GM21825 (cell line): ENCODE data around the gene PON2.
"Not testable (repeated sequence)": the region's sequence is repeated elsewhere in the genome, so short reads cannot be mapped to it uniquely, and the experiment has no call there.

Experiments
- ATAC-seq: cut with Tn5 transposase; IDR thresholded peaks from one replicate; pipeline ENCODE4 v1.9.1; 2021; ENCODE audit warnings: mild to moderate bottlenecking, moderate library complexity; ENCODE audit not compliant: unreplicated experiment

PON2 gene

GRCh38 chr7:95407751-95408150 is 27.1 kb downstream of the PON2 start:
- ATAC-seq = no peak

DNA sequence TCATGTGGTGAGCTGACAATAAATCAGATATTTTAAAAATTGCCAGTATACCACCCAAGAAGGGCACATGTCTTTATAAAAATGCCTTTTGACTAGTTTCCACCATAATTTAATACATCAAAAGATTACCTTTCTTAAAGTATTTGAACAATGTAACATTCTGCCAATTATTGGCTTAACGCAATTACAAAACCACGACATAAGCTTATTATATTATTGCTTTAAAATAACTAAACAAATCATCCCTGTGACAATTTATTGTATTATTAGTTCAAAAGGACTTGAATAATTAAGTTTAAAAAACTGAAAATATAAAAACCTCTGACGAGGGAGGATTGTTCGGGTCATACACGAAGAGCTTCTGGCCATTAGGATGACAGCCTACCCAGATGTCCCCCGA is 29.0 kb downstream of the PON2 start:
- ATAC-seq = no peak

- no peak for ATAC-seq
These were observed 29.6 kb downstream of the PON2 start for GRCh38 chr7:95405208-95405607.

- ATAC-seq = no peak
These were observed 30.4 kb downstream of the PON2 start for GRCh38 chr7:95404316-95404865.

DNA sequence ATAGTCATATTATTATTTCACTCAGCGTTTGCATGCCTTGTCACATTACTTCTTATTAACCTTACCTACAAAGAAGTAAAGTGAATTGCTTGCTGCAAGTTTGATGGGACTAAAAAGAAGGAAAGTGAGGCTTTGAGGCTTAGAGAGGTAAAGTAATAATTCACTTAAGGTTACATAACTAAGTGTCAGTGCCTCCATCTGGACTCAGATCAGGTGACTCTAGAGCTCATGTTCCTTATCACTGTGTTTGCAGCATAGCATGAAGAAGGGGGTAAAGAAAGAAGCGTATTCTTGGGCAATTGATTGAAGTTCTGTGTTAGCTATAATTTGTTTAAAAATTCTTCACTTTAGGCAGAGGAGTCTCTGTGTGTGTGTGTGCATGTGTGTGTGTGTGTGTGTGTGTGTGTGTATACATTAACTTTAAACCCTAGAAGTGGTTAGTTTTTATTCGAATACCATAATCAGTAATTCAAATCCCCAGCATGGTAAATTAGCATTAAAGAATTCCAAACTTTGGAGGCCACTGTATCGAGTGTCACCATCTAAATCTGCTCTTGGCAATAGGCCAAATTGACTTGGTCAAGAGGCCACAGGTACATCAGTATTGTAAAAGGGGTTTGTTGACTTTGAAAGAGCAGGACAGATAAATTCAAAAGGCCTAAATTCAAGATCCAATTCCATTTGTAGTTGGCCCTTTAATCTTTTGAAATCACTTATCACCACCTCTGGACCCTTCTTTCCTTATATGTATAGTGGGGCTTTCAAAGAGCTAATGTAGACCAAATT is 36.5 kb downstream of the PON2 start:
- no peak for ATAC-seq

DNA sequence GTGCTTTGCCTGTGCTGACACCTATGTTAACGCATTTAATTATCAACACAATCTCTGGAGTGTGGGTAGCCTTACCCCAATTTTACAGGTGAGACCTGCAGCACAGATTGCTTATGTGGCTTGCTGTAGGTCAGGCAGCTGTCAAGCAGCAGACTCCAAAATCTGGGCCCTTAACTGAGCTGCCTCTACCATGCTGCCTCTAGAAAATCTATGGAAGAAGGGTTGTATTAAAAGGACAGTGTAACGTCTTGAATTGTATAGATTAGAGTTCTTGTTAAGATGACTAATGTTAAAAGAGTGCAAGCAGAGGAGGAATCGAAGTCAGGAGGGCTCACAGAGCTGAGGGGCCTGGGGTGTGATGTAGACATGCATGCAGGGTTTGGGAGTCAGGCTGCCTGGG is 37.4 kb downstream of the PON2 start:
- no peak for ATAC-seq

DNA sequence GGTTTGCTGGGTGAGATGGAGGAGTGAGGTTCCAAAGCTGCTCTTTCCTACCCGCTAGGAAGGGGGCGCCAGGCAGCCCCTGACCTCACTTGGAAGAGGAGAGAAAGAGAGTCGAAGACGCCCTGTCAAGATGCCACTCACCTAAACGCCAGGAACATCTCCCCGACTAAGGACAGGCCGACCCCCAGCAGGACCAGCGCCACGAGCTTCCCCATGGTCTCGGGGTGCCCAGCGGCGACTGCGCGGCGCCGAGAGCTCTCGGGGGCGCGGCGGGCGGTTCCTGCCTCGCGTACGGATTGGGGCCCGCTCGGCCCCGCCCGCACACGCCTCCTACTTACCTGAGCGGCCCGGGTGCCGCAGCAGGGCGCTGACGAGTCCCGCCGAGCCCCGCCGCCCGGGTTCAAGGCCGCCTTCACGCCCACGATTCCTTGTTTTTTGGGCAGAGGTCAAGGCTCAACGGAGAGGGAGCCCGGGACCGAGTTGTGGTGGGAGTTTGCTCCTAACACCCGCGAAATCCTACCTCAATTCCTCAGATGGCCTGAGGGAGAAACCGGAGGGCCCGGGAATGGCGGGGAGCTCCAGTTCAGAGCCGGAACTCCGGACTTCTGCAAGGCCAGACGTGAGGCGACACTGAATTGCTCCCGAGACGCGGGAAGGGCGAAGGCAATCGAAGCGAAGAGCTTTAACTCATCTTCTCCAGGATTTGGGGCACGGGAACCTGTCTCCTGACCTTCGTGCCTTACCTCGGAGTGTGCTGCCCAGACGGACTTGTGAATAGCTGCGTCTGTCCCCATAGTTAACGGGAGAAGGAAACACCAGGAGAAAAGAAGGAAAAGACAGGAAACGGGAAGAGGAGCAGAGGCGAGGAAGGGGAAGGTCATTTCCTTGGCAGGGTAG is 38.4 kb downstream of the PON2 start, which contains the start of gene PON3:
TSS of gene PON3 (minus strand) at position 240 of the 897 bp plus-strand sequence. CDS start at position 215, 25 bp downstream.
- no peak for ATAC-seq

DNA sequence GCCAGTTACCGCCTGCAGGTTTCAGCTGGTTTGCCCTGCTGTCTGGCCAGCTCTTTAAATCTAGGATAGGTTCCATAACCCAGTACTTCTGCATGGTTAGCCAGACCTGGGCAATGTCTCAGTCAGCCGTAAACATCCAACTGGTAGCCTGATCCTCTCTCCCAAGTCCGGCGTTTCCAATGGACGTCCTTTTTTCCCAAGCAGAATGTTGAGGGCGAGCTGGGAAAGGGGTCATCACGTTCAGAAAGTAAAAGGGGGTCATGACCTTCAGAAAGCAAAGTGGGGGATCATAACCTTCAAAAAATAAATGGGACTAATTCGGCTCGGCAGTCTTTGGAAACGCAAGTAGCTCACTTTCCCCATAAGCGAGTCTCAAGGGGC is 39.1 kb downstream of the PON2 start:
- no peak for ATAC-seq

DNA sequence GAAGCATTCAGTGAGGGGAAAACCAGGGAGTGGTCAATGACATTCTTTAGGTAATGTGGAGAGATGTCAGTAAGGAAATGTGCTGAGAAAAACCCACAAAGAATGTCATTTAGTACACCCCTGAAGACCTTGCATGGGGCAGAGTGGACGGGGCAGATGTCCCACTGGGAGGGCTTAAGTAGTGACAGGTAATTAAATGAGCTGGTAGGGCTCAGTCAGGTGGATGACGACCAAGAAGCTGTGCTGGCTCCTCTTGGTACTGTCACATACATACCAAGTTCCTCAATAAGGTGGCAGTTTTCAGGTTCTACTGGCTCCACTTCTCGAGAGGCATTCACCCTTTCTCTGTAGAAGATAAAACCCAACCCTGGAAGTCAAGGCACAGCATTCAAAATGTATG is 40.5 kb downstream of the PON2 start:
- no peak for ATAC-seq

DNA sequence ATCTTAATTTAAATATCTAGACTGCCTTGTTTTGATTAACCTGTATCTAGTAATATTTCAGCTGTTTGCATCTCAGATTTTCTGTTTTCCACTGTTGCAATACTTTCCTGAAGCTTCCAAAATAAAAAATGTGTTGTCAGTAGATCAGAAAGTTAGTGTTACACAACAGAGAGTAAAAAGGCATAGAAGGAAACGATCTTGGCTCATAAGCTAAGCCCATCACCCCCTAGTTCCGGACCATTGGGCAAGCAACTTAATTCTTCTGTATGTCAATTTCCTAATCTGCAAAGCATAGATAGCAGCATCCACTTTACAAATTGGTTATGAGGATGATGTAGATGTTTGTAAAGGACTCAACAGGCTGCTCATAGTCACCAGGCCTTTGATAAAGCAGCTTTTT is 43.1 kb downstream of the PON2 start:
- ATAC-seq = no peak

DNA sequence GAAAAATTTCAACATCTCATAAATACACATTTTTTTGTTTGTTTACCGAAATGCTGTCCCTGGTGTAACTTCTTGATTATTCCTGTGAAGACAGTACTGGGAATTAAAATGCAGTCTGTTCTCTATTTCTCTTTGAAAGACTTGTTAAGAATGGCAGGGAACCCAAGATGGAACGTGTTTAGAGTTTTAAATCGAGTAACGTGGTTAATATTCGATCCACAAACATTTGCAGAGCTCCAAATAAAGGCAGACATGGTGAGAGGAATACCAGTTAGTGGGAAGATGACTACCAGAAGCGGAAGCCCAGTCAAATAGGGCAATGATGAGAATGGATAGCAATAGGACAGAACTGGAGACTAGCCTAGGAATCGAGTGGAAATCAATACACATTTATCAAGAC is 45.3 kb downstream of the PON2 start:
- no peak for ATAC-seq

DNA sequence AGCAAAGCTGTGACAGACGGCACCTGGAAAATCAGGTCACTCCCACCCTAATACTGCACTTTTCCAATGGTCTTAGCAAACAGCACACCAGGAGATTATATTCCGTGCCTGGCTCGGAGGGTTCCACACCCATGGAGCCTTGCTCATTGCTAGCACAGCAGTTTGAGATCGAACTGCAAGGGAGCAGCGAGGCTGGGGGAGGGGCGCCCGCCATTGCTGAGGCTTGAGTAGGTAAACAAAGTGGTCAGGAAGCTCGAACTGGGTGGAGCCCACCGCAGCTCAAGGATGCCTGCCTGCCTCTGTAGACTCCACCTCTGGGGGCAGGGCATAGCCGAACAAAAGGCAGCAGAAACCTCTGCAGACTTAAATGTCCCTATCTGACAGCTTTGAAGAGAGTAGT is 55.4 kb downstream of the PON2 start:
- not testable (repeated sequence) for ATAC-seq

- no peak for ATAC-seq
These were observed 58.0 kb downstream of the PON2 start for GRCh38 chr7:95376632-95377400.

DNA sequence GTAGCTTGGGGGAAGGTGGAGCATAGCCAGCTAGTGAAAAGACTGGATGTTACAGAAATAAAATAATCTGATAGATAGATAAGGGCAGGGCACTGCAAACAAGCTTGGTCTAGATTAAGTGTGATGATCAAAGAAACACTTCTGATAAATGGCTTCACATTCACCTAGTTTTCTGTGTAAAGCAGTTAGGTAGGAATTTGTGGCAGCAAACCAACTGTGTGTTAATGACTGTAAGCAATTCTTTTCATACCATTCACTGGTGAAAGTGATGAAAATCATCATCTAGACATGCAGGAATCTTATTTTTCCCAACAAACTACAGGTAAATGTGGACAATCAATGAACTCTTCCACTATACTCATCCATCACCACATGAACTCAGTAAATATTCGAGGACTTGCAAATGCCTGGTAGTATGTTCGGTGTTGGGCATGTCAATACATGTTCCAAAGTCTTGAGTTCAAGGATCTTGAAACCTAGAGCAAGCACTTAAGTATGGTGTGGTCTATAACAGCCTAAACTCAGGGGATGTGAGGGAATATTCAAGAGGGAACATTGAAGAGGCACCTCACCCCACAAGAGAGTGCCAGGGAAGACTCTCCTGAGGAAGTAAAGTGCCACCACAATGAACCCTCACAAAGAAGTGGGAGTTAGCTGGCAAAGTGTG is 59.1 kb downstream of the PON2 start:
- no peak for ATAC-seq

DNA sequence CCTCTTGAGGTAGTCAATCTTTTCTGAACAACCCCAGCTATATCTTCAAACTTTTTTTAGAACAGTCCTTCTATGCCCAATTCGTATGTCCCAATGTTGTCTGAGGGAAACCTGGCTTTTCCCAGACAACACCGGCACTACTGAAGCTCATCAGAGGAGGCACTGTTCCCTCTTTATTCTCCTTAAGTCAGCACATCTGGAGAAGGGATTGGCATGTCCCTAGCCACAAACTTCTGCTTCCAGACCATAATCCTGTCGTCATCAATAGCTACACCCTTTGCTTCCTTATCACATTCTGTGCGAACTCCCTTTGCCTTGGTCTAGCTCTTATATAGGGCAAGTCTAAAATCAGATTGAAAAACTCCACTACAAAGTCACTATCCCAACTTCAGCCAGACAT is 61.5 kb downstream of the PON2 start:
- no peak for ATAC-seq

GRCh38 chr7:95368235-95368634 is 66.6 kb downstream of the PON2 start:
- no peak for ATAC-seq

DNA sequence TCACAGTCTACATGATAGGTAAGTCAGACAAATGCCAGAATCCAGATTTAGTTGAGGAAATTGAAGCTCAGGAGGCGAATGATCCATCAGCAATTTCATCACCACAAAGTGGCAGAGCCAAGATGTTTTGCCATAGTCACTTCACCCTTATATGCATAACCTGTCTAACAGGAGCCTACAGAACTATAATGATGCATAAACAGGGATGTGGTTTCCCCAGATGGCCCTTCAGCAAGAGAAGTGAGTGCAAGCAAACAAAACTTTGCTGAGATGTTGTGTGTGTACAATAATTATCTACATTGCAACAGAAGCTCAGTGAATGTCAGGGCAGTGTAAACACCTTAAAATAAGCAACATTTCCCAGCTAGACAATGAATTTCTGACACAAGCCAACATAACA is 67.2 kb downstream of the PON2 start:
- ATAC-seq = no peak

DNA sequence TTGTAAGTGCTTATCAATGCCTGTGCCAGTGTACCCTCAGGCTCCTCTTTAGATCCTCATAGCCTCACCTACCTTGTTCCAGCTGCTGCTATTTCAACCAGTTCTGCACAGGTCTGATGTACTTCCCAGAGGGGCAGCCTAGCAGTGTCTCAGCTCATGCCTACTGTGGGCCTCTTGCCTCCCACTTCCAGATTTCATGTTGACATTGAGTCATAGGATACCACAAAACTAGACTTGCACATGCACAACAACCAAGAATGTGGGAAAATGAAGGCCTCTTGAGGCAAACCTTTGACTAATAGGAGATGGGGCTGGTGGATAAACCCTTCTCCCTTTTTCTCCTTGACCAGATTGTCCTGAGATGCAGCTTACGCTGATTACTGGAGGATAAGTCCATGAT is 69.7 kb downstream of the PON2 start:
- ATAC-seq = no peak

- no peak for ATAC-seq
These were observed 77.2 kb downstream of the PON2 start for GRCh38 chr7:95357623-95358022.
